HG02623 (cell line): ENCODE results near the gene ATP4B.

Experiments
- ATAC-seq: cut with Tn5 transposase; IDR thresholded peaks from one replicate; pipeline ENCODE4 v1.9.1; 2021; ENCODE audit warnings: moderate library complexity; ENCODE audit not compliant: unreplicated experiment

ATP4B gene

GRCh38 chr13:113642563-113642962, 15.4 kb downstream of the ATP4B start:
- ATAC-seq: no peak

GRCh38 chr13:113641426-113641825, 16.6 kb downstream of the ATP4B start:
- ATAC-seq: no peak

- ATAC-seq: no peak
Observed at GRCh38 chr13:113639616-113640262, 18.3 kb downstream of the ATP4B start.

- no peak for ATAC-seq
Observed at GRCh38 chr13:113638806-113639205, 19.2 kb downstream of the ATP4B start.

- no peak for ATAC-seq
Observed at GRCh38 chr13:113638173-113638746, 19.7 kb downstream of the ATP4B start.

- no peak for ATAC-seq
Observed at GRCh38 chr13:113637262-113638160, 20.5 kb downstream of the ATP4B start.

- ATAC-seq: no peak
Observed at GRCh38 chr13:113636266-113636963, 21.6 kb downstream of the ATP4B start.

- no peak for ATAC-seq
Observed at GRCh38 chr13:113635709-113636108, 22.3 kb downstream of the ATP4B start.

GRCh38 chr13:113635048-113635420, 23.0 kb downstream of the ATP4B start:
- ATAC-seq: no peak

GRCh38 chr13:113634279-113635047, 23.5 kb downstream of the ATP4B start:
- no peak for ATAC-seq

GRCh38 chr13:113633485-113633873, 24.5 kb downstream of the ATP4B start:
- ATAC-seq: no peak

- ATAC-seq: no peak
Observed at GRCh38 chr13:113632706-113633484, 25.1 kb downstream of the ATP4B start.

- no peak for ATAC-seq
Observed at GRCh38 chr13:113631341-113632095, 26.5 kb downstream of the ATP4B start.

GRCh38 chr13:113630804-113631203, 27.2 kb downstream of the ATP4B start:
- no peak for ATAC-seq

- no peak for ATAC-seq
Observed at GRCh38 chr13:113630296-113630695, 27.7 kb downstream of the ATP4B start.

GRCh38 chr13:113629866-113630265, 28.1 kb downstream of the ATP4B start:
- no peak for ATAC-seq

GRCh38 chr13:113628291-113629270, 29.4 kb downstream of the ATP4B start:
- no peak for ATAC-seq

GRCh38 chr13:113627136-113627535, 30.9 kb downstream of the ATP4B start:
- ATAC-seq: no peak
